ENCODE data around the gene DUXB. TPM values are rescaled to one million over a fixed set of nuclear protein-coding genes. Genes with fewer than 3 reads are reported as not detected.

DUXB gene
- total and polyA plus RNA-seq, 3 donors from 2014 or later = 0.30 TPM; not detected in 2

GRCh38 chr16:75660321-75660720, 40.9 kb downstream of the DUXB start:
- H3K36me3 ChIP-seq (ENCODE audit: low read depth, missing control alignments) = no peaks in the 10 kb centered on the region
- intact Hi-C loops (cut with DNase I; ENCODE audit: low total_unique reads) = no loop called here
- no peaks in the 10 kb centered on the region for H3K4me1 ChIP-seq
- DNase-seq = no peak
- H3K9me3 ChIP-seq = no peaks in the 10 kb centered on the region
- H3K27ac ChIP-seq = no peak overlapping the region
- no peak for TF ChIP-seq POLR2A (IDR thresholded peaks at IDR 0.05)
- no peak for TF ChIP-seq CTCF (IDR thresholded peaks at IDR 0.05)
- no peaks in the 10 kb centered on the region for H3K27me3 ChIP-seq
- 88 to 96% methylated on average over 6 of the region's 6 CpGs for WGBS, 2 donors
- no peak overlapping the region for H3K4me3 ChIP-seq

DNA sequence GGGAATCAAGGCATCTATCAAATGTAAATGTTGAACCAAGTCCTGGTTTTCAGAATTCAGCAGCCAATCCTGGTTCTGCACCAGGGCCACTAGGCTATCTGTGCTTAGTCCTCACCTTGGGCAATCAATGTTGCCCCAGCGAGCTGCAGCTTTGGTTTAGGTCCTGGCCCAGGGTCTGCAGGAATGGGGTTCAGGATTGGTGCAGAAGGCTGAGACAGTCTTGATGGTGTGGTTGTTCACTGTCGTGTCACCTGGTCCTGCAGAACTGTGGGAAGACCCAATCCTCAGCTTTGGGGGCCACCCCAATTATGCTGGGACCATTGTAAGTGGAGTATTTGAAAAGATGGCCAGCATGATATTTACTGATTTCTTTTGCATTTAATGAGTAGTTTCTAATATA, 43.1 kb downstream of the DUXB start:
- no peak for DNase-seq
- intact Hi-C loops (cut with DNase I; ENCODE audit: low total_unique reads) = no loop called here
- no peaks in the 10 kb centered on the region for H3K36me3 ChIP-seq (ENCODE audit: low read depth, missing control alignments)
- H3K9me3 ChIP-seq = no peaks in the 10 kb centered on the region
- no peak overlapping the region for H3K27ac ChIP-seq
- no peak overlapping the region for H3K4me3 ChIP-seq
- TF ChIP-seq CTCF (IDR thresholded peaks at IDR 0.05) (no peak), POLR2A (IDR thresholded peaks at IDR 0.05) (no peak)
- 86 to 94% methylated on average over 2 of the region's 2 CpGs for WGBS, 2 donors
- H3K27me3 ChIP-seq = no peaks in the 10 kb centered on the region
- H3K4me1 ChIP-seq = peaks cover 3% of the 10 kb centered on the region

DNA sequence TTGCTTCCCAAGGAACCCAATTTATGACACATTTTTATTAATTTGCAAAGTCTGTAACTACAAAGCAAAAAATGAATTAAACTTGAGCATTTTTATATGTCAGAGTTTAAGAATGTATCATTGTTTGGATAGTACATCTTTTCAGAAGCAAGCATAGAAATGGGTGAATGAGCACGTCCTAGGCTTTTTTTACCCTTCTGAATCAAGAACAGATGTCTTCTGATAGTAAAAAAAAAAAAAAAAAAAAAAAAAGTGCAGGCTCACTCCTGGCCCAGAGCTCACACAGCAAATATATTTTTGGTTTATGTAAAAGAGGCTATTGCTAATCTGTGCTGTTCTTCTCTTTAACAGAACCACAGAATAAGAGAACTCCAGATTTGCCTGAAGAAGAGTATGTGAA, 47.3 kb downstream of the DUXB start:
- Histone ChIP-seq H3K4me1 (peaks cover 32% of the 10 kb centered on the region), H3K4me3 (no peak overlapping the region), H3K27ac (no peak overlapping the region), H3K27me3 (no peaks in the 10 kb centered on the region), H3K9me3 (no peaks in the 10 kb centered on the region), H3K36me3 (ENCODE audit: low read depth, missing control alignments) (no peaks in the 10 kb centered on the region)
- 38 to 40% methylated on average over 1 of the region's 1 CpG for WGBS, 2 donors
- intact Hi-C loops (cut with DNase I; ENCODE audit: low total_unique reads) = no loop called here
- no peak for TF ChIP-seq POLR2A (IDR thresholded peaks at IDR 0.05)
- TF ChIP-seq CTCF (IDR thresholded peaks at IDR 0.05) = no peak
- DNase-seq = no peak

DNA sequence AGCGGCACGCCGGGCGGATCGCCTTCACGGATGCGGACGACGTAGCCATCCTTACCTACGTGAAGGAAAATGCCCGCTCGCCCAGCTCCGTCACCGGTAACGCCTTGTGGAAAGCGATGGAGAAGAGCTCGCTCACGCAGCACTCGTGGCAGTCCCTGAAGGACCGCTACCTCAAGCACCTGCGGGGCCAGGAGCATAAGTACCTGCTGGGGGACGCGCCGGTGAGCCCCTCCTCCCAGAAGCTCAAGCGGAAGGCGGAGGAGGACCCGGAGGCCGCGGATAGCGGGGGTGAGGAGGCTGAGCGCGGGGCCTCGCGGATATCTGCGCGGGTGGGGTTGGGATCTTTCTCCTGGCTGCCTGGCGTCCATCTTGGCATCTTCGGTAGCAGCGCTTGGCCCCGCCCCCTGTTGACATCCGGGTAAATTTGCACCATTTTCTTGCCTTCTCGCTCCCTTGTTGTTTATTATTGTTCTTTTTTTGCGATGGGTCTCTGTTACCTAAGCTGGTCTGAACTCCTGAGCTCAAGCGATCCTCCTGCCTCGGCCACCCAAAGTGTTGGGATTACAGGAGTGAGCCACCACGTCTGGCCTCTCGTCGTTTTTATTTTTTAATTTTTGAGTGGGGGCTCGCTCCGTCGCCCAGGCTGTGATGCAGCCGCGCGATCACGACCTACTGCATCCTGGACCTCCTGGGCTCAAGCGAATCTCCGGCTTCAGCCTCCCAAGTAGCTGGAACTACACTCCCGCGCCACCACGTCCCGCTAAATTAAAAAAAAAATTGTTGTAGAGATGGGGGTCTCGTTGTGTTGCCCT, 52.8 kb downstream of the DUXB start:
- no peak for TF ChIP-seq POLR2A (IDR thresholded peaks at IDR 0.05)
- no peak for TF ChIP-seq CTCF (IDR thresholded peaks at IDR 0.05)
- 0% methylated on average over 26 to 57 of the region's 62 CpGs for WGBS, 2 donors
- H3K9me3 ChIP-seq = no peaks in the 10 kb centered on the region
- peak; percentile 92 for DNase-seq
- H3K4me3 ChIP-seq = peak overlapping the region; percentile 99
- H3K27ac ChIP-seq = peak overlapping the region; percentile 98 to 99
- intact Hi-C loops (cut with DNase I; ENCODE audit: low total_unique reads) = loop anchor here (10.0 kb wide), 1 partner anchor 74 kb away; no protein-coding TSS in a partner anchor
- H3K4me1 ChIP-seq = peaks cover 39% of the 10 kb centered on the region
- no peaks in the 10 kb centered on the region for H3K27me3 ChIP-seq
- no peaks in the 10 kb centered on the region for H3K36me3 ChIP-seq (ENCODE audit: low read depth, missing control alignments)

Data from testis (tissue), 3 donors.